NCI-H187 treated with DMSO at 0.1 percent for 48 hours (cell line): ENCODE measurements around the gene SPEG.
"Not testable (repeated sequence)": the region's sequence is repeated elsewhere in the genome, so short reads cannot be mapped to it uniquely, and the experiment has no call there.

ENCODE experiments used
- DNase-seq: peaks from one replicate; lab custom pipeline; 2025; lab: John Stamatoyannopoulos, UW

Gene SPEG

DNA sequence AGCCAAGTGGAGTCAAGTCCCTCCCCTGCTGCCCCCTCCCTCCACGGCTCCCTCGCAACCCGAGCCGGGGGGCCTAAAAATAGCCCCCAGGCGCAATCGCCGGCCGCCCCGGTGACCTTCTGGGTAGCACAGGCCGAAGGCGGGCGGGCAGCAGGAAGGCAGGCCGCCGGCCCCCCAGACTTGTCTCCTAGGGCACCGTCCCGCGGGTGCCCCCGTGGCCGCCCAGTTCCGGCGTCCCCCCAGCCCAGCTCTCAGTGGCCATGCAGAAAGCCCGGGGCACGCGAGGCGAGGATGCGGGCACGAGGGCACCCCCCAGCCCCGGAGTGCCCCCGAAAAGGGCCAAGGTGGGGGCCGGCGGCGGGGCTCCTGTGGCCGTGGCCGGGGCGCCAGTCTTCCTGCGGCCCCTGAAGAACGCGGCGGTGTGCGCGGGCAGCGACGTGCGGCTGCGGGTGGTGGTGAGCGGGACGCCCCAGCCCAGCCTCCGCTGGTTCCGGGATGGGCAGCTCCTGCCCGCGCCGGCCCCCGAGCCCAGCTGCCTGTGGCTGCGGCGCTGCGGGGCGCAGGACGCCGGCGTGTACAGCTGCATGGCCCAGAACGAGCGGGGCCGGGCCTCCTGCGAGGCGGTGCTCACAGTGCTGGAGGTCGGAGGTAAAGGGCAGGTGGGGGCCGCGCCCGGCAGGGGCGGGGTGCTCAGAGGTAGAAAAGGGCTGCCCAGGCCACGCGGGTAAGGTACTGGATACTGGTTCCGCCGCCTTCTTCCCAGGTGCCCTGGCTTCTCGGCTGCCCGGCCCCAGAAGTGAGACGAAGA, at the start of gene SPEG:
Gene SPEG, plus strand, starts transcription at position 126 of the 808 bp plus-strand sequence. Its CDS starts 135 bp downstream, at position 261.
- no peak for DNase-seq

- no peak for DNase-seq
These were observed 49.8 kb upstream of the SPEG start for GRCh38 chr2:219384859-219385258.

GRCh38 chr2:219385958-219386520, 48.6 kb upstream of the SPEG start:
- DNase-seq, result no peak

- no peak for DNase-seq
These were observed 47.9 kb upstream of the SPEG start for GRCh38 chr2:219386532-219387280.

GRCh38 chr2:219387306-219388120, 47.1 kb upstream of the SPEG start, which contains the start of gene DNPEP:
Gene DNPEP (minus strand): TSS chr2:219387912. CDS start chr2:219387794, 118 bp downstream.
- DNase-seq, result no peak

- no peak for DNase-seq
These were observed 46.3 kb upstream of the SPEG start for GRCh38 chr2:219388121-219388906.

- no peak for DNase-seq
These were observed 45.8 kb upstream of the SPEG start for GRCh38 chr2:219388907-219389156.

DNA sequence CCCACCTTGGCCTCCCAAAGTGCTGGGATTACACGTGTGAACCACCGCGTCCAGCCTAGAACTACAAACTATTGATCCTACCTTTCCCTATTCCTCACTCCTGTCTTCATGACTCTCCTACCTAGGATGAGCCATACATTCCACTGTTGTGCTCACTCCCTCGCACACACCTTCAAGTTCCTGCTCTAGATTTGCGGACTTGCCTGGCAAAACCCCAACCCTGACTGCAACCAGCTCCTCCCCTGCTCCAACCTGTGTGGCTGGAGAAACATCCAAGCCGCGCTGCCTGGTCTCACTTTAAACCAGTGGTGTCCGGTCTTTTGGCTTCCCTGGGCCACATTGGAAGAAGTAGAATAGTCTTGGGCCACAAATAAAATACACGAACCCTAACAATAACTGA, 41.9 kb upstream of the SPEG start:
- no peak for DNase-seq

DNA sequence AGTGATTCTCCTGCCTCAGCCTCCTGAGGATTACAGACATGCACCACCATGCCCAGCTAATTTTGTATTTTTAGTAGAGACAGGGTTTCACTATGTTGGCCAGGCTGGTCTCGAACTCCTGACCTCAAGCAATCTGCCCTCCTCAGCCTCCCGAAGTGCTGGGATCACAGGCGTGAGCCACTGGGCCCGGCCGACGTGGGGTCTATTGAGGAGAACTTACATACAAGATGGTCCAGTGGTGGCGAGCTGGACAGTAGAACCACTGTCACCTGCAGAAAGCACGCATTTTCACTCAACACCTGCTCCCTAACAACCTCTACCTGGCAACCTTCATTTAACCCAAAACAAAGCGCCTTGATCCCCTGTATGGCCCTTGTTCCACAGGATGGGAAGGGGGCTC, 39.6 kb upstream of the SPEG start:
- not testable (repeated sequence) for DNase-seq

- no peak for DNase-seq
These were observed 39.0 kb upstream of the SPEG start for GRCh38 chr2:219395609-219396008.

DNA sequence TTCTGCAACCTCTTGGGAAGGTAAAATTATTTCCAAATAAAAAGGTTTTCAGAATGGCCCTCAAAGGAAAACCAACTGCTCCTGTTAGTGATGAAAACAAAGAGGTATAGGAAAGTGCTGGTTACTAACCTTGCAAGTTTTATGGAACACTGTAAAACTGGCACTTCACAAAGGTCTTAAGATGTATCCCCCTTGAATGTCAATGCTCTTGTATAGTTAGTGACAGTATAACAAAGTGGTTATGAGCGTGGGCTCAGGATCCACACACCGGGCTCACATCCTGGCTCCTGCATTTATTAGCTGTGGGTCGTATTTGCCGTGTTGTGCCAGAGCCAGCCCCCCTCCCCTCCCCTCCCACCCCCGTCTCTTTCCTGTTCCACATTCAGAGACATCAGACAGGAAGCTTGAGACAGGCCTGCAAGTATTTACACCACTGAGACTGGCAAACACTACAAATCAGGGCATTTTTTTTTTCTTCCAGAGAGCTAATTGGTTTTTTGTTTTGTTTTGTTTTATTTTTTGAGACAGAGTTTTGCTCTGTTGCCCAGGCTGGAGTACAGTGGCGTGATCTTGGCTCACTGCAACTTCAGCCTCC, 37.7 kb upstream of the SPEG start:
- DNase-seq, result no peak

DNA sequence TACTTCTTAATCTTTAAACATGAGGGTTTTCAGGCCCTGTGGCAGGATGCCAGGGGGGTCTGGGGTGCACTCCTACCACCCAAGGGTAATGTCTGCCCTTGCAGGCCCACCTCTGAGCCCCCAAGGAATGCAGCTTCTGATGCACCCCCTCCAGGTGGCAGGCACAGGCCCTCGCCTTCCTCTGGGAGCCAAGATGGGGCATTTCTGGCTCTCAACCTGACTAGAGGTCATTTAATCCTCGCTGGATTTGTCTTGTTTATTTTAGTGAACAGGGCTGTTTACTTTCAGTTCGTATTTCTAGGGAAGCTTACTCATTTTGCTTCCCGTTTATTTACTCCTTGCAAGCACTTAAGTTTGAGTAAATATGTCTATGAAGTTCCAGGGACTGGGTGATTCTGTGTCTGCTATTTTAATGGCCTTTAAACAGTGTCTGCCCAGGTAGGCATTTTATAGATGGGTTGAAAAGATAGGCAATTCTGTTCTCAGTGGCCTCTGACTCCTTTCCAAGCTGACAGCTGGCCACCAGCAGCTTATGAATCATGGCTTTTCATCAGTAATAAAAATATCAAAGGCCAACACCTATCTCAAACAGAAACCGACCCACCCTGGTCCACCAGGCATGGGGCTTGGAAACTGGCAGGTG, 35.8 kb upstream of the SPEG start:
- DNase-seq, result no peak

DNA sequence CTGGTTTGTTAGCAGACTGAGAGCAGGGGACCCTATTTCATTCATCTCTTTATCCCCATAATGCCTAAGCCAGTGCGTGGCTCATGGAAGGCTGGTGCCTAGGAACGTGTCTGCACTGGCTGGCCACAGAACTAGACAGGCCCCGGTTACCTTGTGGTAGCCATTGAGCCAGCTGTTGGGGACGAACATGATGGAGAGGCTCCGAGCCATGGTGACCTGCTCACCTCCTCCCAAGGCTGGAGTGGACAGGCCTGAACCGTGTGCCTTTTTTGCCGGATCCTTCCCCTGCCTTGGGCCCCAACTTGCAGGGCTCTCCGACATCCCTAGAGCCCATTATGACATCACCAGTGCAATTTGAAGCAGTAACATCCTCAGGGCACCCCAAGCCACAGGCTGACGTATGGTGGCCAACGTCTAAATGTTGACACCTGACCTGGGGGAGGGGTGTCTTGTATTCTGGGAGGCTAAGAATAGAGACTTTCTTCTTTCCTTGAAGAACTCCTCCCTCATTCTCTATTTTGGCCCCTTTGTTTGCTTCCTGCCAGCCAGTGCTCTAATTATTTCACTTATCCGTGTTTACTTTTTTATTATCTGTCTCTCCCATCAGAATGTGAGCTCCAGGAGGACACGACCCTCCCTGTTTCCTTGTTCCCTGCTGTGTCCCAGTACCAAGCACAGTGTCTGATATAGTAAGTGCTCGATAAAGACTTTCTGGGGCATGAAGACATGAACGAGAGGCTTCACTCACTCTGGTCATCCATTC, 34.7 kb upstream of the SPEG start:
- no peak for DNase-seq

GRCh38 chr2:219400562-219400961, 34.1 kb upstream of the SPEG start:
- DNase-seq, result no peak

GRCh38 chr2:219401606-219402005, 33.0 kb upstream of the SPEG start:
- DNase-seq, result no peak

DNA sequence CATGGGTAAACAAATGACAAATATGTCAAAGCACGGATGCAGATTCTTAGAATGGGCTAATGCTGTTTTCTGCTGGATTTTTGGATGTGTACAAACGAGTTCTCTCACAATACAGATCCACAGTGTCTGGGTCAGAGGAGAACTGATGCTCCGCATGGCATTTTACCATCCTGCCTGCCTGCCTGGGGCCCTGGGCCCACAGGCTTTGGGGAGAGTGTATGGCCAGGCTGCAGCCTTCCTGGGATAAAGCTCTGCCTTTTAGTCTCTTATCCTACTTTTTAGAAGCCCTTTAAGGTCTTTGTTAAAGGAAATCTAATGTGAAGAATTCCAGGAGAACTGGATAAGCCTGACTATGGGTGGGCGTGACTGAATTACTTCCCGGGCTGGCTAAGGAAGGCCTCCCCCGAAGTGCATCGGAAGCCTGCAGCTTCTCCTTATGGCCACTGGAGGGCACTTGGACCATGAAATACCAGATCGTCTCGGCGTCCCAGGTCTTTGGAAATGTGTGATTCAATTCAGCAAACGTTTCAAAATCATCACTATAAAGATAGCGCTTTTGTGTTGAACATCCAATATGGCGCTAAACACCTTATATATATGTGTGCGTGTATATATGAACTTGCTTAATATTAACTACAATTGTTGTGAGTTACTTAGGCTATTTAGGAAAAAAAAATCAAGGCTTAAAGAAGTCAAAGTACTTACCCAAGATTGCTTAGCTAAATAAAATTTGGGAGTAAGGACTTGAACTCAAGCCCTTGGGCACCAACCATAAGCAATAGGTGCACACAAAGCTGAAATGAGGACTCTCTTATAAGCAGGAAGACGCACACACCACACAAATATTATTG, 31.8 kb upstream of the SPEG start:
- DNase-seq, result no peak

- DNase-seq, result no peak
These were observed 30.8 kb upstream of the SPEG start for GRCh38 chr2:219403861-219404260.

GRCh38 chr2:219404291-219404910, 30.2 kb upstream of the SPEG start:
- DNase-seq, result no peak
